C4-2B (cell line): ENCODE data around the gene PPP2R5C.

Experiments used
- ZFX ChIP-seq: fragments of 450-650 bp; IDR thresholded peaks from 2 replicates; pipeline ENCODE4 v1.6.1; 2017
- TF ChIP-seq, protein P1 (sequence below): fragments of 450-650 bp; conservative IDR thresholded peaks from 2 replicates; pipeline ENCODE4 v1.5.1; 2017; ENCODE audit warnings: mild to moderate bottlenecking

DNA sequence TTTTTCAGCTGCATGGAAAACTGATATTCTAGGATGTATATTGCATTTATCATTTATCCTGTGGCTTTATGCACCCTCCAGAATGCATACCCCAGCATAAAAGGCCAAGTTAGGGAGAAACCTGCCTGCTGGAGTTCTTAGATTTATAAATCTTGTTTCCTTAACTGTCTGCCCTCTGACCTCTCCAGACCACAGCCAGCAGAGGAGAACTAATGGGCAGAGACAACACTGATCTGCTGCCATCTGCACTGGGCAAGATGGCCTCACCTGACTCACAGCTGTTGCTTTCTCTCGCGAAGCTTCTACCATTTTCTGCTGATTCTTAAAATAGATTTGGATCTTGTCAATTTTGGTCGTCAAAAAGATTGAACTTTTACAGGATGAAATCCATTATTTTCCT is 65.8 kb downstream of the PPP2R5C start:
- TF ChIP-seq, protein P1, sequence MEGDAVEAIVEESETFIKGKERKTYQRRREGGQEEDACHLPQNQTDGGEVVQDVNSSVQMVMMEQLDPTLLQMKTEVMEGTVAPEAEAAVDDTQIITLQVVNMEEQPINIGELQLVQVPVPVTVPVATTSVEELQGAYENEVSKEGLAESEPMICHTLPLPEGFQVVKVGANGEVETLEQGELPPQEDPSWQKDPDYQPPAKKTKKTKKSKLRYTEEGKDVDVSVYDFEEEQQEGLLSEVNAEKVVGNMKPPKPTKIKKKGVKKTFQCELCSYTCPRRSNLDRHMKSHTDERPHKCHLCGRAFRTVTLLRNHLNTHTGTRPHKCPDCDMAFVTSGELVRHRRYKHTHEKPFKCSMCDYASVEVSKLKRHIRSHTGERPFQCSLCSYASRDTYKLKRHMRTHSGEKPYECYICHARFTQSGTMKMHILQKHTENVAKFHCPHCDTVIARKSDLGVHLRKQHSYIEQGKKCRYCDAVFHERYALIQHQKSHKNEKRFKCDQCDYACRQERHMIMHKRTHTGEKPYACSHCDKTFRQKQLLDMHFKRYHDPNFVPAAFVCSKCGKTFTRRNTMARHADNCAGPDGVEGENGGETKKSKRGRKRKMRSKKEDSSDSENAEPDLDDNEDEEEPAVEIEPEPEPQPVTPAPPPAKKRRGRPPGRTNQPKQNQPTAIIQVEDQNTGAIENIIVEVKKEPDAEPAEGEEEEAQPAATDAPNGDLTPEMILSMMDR, result no peak
- TF ChIP-seq ZFX, result no peak
